HepG2 (cell line): ENCODE results near the gene RRAD. TPM values are rescaled to one million over a fixed set of nuclear protein-coding genes. Genes with fewer than 3 reads are reported as not detected.
A peak's percentile ranks its signal among the peaks of the same experiment; 100 is the strongest.

Experiments
- ATAC-seq: fragments of 200-7000 bp; cut with Tn5 transposase; 3 replicates; pipeline ENCODE4 v1.9.1; 2020; ENCODE audit warnings: mild to moderate bottlenecking, moderate library complexity
- BruUV-seq: library from RNA; stranded (reverse); fragments of 400-500 nt; replicated peaks from 2 replicates; lab custom pipeline; 2021; lab: Mats Ljungman, UMichigan
- CTCF ChIA-PET: fragments of 300-600 bp; formaldehyde crosslinking; extraction: SDS; loops from one replicate; lab custom pipeline; 2021; ENCODE audit warnings: low total read pairs, inconsistent platforms, low intra/inter-chr PET ratio; lab: Yijun Ruan, JAX
- POLR2A ChIA-PET: fragments of 350-600 bp; sonication (Branson Sonifier 250); formaldehyde crosslinking; loops from one replicate; lab custom pipeline; 2020; ENCODE audit warnings: antibody characterized with exemption, inconsistent platforms; lab: Yijun Ruan, JAX
- DNase-seq: peaks from one replicate; pipeline ENCODE4 v3.0.0-alpha.2; 2015; ENCODE audit warnings: low spot score
- FAIRE-seq: peaks from 3 replicates; lab custom pipeline; 2011; peaks lifted over from hg19 to GRCh38; lab: Jason Lieb, UNC
- H2AFZ ChIP-seq: one replicate; pipeline ENCODE4 v1.6.1; 2011; ENCODE audit warnings: low read length, inconsistent platforms
- H3K27ac ChIP-seq: fragments of 300-600 bp; 3 replicates; pipeline ENCODE4 v1.8.0; 2011; ENCODE audit warnings: mixed run types, mild to moderate bottlenecking, mixed read lengths, low read length, inconsistent platforms; ENCODE audit not compliant: insufficient read depth; ENCODE audit errors: extremely low read length
- H3K27me3 ChIP-seq, 2 experiments: fragments of 200-600 bp in 1 of 2; 2 replicates in 1 of 2; 3 replicates in 1 of 2; pipeline versions ENCODE4 v1.6.0 to v1.8.0; 2011; ENCODE audit warnings: low read length in 2 of 2, mild to moderate bottlenecking in 2 of 2, moderate library complexity in 2 of 2, inconsistent platforms in 1 of 2; ENCODE audit not compliant: insufficient read depth in 2 of 2, control insufficient read depth in 1 of 2
- H3K36me3 ChIP-seq, 2 experiments: fragments of 200-600 bp in 1 of 2; replicated peaks in 1 of 2; 2 replicates in 1 of 2; 3 replicates in 1 of 2; pipeline versions ENCODE4 v1.5.1 to v1.8.0; 2011; ENCODE audit warnings: low read length in 2 of 2, inconsistent platforms in 1 of 2; ENCODE audit not compliant: insufficient read depth in 2 of 2, control insufficient read depth in 1 of 2
- H3K4me1 ChIP-seq: 2 replicates; pipeline ENCODE4 v1.5.1; 2012; ENCODE audit warnings: low read length, inconsistent platforms; ENCODE audit not compliant: insufficient read depth
- H3K4me2 ChIP-seq: 2 replicates; pipeline ENCODE4 v1.6.0; 2011; ENCODE audit warnings: low read depth, low read length, inconsistent platforms
- H3K4me3 ChIP-seq, 3 experiments: fragments of 200-600 bp in 1 of 3; sonication (generic), shearing (Covaris generic) in 1 of 3; replicated peaks in 1 of 3; 2 replicates each; pipeline ENCODE4 v1.5.1; 2011 to 2016; ENCODE audit warnings: low read length in 3 of 3, inconsistent platforms in 2 of 3, low read depth in 2 of 3, mild to moderate bottlenecking in 2 of 3, control low read depth in 1 of 3, mixed read lengths in 1 of 3; ENCODE audit not compliant: insufficient read depth in 1 of 3
- H3K79me2 ChIP-seq: one replicate; pipeline ENCODE4 v1.6.1; 2011; ENCODE audit warnings: low read length, inconsistent platforms; ENCODE audit not compliant: insufficient read depth
- H3K9ac ChIP-seq: 2 replicates; pipeline ENCODE4 v1.6.0; 2011; ENCODE audit warnings: mild to moderate bottlenecking, low read depth, low read length, inconsistent platforms; ENCODE audit not compliant: insufficient read depth
- H3K9me3 ChIP-seq: 2 replicates; pipeline ENCODE4 v1.5.1; 2012; ENCODE audit warnings: mild to moderate bottlenecking, low read length
- H4K20me1 ChIP-seq: 2 replicates; pipeline ENCODE4 v1.6.0; 2011; ENCODE audit warnings: inconsistent platforms, mild to moderate bottlenecking, low read length, moderate library complexity; ENCODE audit not compliant: insufficient read depth
- KDM5A ChIP-seq: fragments of 200-600 bp; sonication (generic); IDR thresholded peaks from 2 replicates; pipeline ENCODE4 v1.7.0; 2018; ENCODE audit warnings: antibody characterized with exemption, mild to moderate bottlenecking, low read length, borderline replicate concordance
- MED1 ChIP-seq: sonication (generic); formaldehyde crosslinking; IDR thresholded peaks from 2 replicates; pipeline ENCODE4 v1.4.0; 2020; ENCODE audit warnings: missing genetic modification reagents
- PHF21A ChIP-seq: sonication (generic); formaldehyde crosslinking; IDR thresholded peaks from 2 replicates; pipeline ENCODE4 v1.5.0; 2020; ENCODE audit warnings: mild to moderate bottlenecking, missing genetic modification reagents
- REPIN1 ChIP-seq: sonication (generic); formaldehyde crosslinking; IDR thresholded peaks from 2 replicates; pipeline ENCODE4 v1.8.0; 2022; ENCODE audit warnings: missing genetic modification reagents, low read depth, mild to moderate bottlenecking, borderline replicate concordance
- SMAD1 ChIP-seq: sonication (generic); formaldehyde crosslinking; IDR thresholded peaks from 2 replicates; pipeline ENCODE4 v1.4.0; 2020; ENCODE audit warnings: missing genetic modification reagents, low read depth, mild to moderate bottlenecking, borderline replicate concordance
- ZNF160 ChIP-seq: sonication (generic); formaldehyde crosslinking; IDR thresholded peaks from 2 replicates; pipeline ENCODE4 v1.8.0; 2022; ENCODE audit warnings: mild to moderate bottlenecking, inconsistent platforms, missing genetic modification reagents
- ZNF850 ChIP-seq: sonication (generic); formaldehyde crosslinking; conservative IDR thresholded peaks from 2 replicates; pipeline ENCODE4 v1.9.0; 2021; ENCODE audit warnings: mild to moderate bottlenecking, missing genetic modification reagents
- WGBS: methylation state at CpG from one replicate; pipeline ENCODE4 v1.1.6; 2017; ENCODE audit warnings: low lambda C conversion rate; 5-methylcytosine and 5-hydroxymethylcytosine counted together
- in situ Hi-C: cut with HindIII; loops from 2 replicates; pipeline ENCODE4 v1.10.0; 2017; ENCODE audit warnings: low pct_unique_long_range_greater_than_20kb; ENCODE audit not compliant: extremely low pct_ligation_motif_present
- intact Hi-C: fragments of 100-400 bp; cut with micrococcal nuclease; formaldehyde crosslinking; loops from one replicate; pipeline ENCODE4 v1.10.0; 2022; ENCODE audit not compliant: unreplicated experiment
- polyA plus RNA-seq, 8 experiments: library from polyadenylated mRNA; depleted of rRNA in 3 of 8; stranded (reverse) in 7 of 8; unstranded in 1 of 8; fragments of >200 nt; fragmentation: Illumina TruSeq in 4 of 8; extraction: Trizol in 4 of 8; gene quantifications; 2 replicates each; pipeline versions ENCODE4 v1.2.1 to v1.2.3, GENCODE V29; 2011 to 2016; ENCODE audit warnings: low read depth in 4 of 8, missing spikeins in 1 of 8, mixed read lengths in 1 of 8; ENCODE audit not compliant: insufficient read depth in 1 of 8
- total RNA-seq, 5 experiments: library from RNA; depleted of rRNA; stranded (reverse); fragments of >200 nt; fragmentation: Illumina TruSeq; extraction: Trizol; gene quantifications; 2 replicates each; pipeline ENCODE4 v1.2.3, GENCODE V29; 2016; ENCODE audit warnings: low read depth in 1 of 5
- TF ChIP-seq, protein P1 (sequence below): sonication (generic); formaldehyde crosslinking; IDR thresholded peaks from 2 replicates; pipeline ENCODE4 v1.5.1; 2020; ENCODE audit warnings: mild to moderate bottlenecking, missing genetic modification reagents, moderate library complexity
- TF ChIP-seq, protein P2 (sequence below): sonication (generic); formaldehyde crosslinking; IDR thresholded peaks from 2 replicates; pipeline ENCODE4 v1.5.1; 2020; ENCODE audit warnings: mild to moderate bottlenecking, missing genetic modification reagents, moderate library complexity
- TF ChIP-seq, protein P3 (sequence below): sonication (generic); formaldehyde crosslinking; IDR thresholded peaks from 2 replicates; pipeline ENCODE4 v1.5.0; 2020; ENCODE audit warnings: mild to moderate bottlenecking, missing genetic modification reagents, borderline replicate concordance
- TF ChIP-seq, protein P4 (sequence below): sonication (generic); formaldehyde crosslinking; IDR thresholded peaks from 2 replicates; pipeline ENCODE4 v1.8.0; 2022; ENCODE audit warnings: mild to moderate bottlenecking, missing genetic modification reagents, borderline replicate concordance

RRAD gene
- total and polyA plus RNA-seq, 2 of the 13 experiments (the other 11 are each of a cell fraction or from before 2014, with no cell fraction given), result 0.80 to 1.1 TPM

DNA sequence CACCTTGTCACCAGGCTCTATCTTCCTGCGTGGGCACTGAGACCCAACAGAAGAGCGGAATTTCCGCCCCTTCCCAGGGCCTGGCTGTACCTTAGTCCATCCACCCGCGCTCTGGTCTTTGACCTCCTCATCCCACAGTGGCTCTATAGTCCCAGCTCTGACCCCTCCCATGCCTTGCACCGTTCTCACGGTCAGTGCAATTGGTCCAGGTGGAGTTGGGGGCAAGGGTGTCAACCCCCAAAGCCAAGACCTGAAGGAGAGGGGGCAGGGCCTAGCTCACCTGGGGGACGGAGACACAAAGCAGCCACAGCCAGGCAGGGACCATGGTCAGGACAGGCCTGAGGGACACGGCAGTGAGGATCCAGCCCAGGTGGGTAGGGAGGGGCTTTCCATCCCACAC, 7.6 kb downstream of the RRAD start:
- Histone ChIP-seq H3K9me3 (no peaks in the 10 kb centered on the region), H3K4me3 (peak overlapping the region in 1 of 3 experiments; percentile 48; a peak in 1 of 6 replicates), H2AFZ (no peak overlapping the region), H3K4me2 (peak overlapping the region; percentile 64), H4K20me1 (no peaks in the 10 kb centered on the region), H3K9ac (no peak overlapping the region), H3K79me2 (no peaks in the 10 kb centered on the region), H3K4me1 (peaks cover 34% of the 10 kb centered on the region), H3K36me3 (no peaks in the 10 kb centered on the region), H3K27me3 (peaks cover 0 to 4% of the 10 kb centered on the region in 2 experiments; a peak in 2 of 5 replicates), H3K27ac (no peak overlapping the region)
- in situ Hi-C loops (no loop called here), intact Hi-C loops (no loop called here)
- DNase-seq, result no peak
- no peak for FAIRE-seq
- 4% methylated on average over 9 of the region's 9 CpGs for WGBS
- no TSS peak for BruUV-seq
- ChIA-PET CTCF (no interaction called here), POLR2A (interaction anchor here (2.3 to 7.3 kb wide), 4 partner anchors 8 to 16 kb away, joined by 10 to 86 read pairs (median 13); partner anchors contain the start of gene CIAO2B)
- peak; percentile 40 for ATAC-seq
- TF ChIP-seq KDM5A (no peak), SMAD1 (CRISPR knock-in tag) (0 out of 2 replicates have a peak, but pooled peaks have one; percentile 39), ZNF850 (no peak), MED1 (CRISPR knock-in tag) (0 out of 2 replicates have a peak, but pooled peaks have one; percentile 34), REPIN1 (CRISPR knock-in tag) (0 out of 2 replicates have a peak, but pooled peaks have one; percentile 27), ZNF160 (CRISPR knock-in tag) (no peak), PHF21A (CRISPR knock-in tag) (0 out of 2 replicates have a peak, but pooled peaks have one; percentile 19)
- TF ChIP-seq, protein P1, sequence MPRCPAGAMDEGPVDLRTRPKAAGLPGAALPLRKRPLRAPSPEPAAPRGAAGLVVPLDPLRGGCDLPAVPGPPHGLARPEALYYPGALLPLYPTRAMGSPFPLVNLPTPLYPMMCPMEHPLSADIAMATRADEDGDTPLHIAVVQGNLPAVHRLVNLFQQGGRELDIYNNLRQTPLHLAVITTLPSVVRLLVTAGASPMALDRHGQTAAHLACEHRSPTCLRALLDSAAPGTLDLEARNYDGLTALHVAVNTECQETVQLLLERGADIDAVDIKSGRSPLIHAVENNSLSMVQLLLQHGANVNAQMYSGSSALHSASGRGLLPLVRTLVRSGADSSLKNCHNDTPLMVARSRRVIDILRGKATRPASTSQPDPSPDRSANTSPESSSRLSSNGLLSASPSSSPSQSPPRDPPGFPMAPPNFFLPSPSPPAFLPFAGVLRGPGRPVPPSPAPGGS, result no peak; the same call in 1 of the 2 replicates
- TF ChIP-seq, protein P2, sequence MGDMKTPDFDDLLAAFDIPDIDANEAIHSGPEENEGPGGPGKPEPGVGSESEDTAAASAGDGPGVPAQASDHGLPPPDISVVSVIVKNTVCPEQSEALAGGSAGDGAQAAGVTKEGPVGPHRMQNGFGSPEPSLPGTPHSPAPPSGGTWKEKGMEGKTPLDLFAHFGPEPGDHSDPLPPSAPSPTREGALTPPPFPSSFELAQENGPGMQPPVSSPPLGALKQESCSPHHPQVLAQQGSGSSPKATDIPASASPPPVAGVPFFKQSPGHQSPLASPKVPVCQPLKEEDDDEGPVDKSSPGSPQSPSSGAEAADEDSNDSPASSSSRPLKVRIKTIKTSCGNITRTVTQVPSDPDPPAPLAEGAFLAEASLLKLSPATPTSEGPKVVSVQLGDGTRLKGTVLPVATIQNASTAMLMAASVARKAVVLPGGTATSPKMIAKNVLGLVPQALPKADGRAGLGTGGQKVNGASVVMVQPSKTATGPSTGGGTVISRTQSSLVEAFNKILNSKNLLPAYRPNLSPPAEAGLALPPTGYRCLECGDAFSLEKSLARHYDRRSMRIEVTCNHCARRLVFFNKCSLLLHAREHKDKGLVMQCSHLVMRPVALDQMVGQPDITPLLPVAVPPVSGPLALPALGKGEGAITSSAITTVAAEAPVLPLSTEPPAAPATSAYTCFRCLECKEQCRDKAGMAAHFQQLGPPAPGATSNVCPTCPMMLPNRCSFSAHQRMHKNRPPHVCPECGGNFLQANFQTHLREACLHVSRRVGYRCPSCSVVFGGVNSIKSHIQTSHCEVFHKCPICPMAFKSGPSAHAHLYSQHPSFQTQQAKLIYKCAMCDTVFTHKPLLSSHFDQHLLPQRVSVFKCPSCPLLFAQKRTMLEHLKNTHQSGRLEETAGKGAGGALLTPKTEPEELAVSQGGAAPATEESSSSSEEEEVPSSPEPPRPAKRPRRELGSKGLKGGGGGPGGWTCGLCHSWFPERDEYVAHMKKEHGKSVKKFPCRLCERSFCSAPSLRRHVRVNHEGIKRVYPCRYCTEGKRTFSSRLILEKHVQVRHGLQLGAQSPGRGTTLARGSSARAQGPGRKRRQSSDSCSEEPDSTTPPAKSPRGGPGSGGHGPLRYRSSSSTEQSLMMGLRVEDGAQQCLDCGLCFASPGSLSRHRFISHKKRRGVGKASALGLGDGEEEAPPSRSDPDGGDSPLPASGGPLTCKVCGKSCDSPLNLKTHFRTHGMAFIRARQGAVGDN, result peak; percentile 52
- TF ChIP-seq, protein P3, sequence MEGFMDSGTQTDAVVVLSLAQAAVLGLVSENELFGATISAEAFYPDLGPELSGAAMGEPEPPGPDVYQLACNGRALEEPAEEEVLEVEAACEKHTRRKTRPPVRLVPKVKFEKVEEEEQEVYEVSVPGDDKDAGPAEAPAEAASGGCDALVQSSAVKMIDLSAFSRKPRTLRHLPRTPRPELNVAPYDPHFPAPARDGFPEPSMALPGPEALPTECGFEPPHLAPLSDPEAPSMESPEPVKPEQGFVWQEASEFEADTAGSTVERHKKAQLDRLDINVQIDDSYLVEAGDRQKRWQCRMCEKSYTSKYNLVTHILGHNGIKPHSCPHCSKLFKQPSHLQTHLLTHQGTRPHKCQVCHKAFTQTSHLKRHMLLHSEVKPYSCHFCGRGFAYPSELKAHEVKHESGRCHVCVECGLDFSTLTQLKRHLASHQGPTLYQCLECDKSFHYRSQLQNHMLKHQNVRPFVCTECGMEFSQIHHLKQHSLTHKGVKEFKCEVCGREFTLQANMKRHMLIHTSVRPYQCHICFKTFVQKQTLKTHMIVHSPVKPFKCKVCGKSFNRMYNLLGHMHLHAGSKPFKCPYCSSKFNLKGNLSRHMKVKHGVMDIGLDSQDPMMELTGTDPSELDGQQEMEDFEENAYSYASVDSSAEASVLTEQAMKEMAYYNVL, result no peak
- TF ChIP-seq, protein P4, sequence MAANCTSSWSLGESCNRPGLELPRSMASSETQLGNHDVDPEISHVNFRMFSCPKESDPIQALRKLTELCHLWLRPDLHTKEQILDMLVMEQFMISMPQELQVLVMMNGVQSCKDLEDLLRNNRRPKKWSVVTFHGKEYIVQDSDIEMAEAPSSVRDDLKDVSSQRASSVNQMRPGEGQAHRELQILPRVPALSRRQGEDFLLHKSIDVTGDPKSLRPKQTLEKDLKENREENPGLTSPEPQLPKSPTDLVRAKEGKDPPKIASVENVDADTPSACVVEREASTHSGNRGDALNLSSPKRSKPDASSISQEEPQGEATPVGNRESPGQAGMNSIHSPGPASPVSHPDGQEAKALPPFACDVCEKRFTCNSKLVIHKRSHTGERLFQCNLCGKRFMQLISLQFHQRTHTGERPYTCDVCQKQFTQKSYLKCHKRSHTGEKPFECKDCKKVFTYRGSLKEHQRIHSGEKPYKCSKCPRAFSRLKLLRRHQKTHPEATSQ, result no peak
